Heart left ventricle (tissue), 16 donors: ENCODE results near the gene RPL27A. TPM values are rescaled to one million over a fixed set of nuclear protein-coding genes. Genes with fewer than 3 reads are reported as not detected.

Source experiments
- ATAC-seq, 4 donors: fragments of 200-7000 bp; cut with Tn5 transposase; one replicate each; pipeline ENCODE4 v1.9.1; 2020 to 2022; ENCODE audit warnings: moderate library complexity in 4 of 4, mild to moderate bottlenecking in 3 of 4, moderate number of reproducible peaks in 1 of 4
- DNase-seq, 5 donors: peaks; one replicate each; pipeline ENCODE4 v3.0.0-alpha.2; 2020
- H3K27ac ChIP-seq, 12 donors: fragments of 200-600 bp; sonication (generic) in 4 of 12; one replicate each; pipeline versions ENCODE4 v1.5.0 to v1.8.0; 2016 to 2022; ENCODE audit warnings: mild to moderate bottlenecking in 2 of 12
- H3K27me3 ChIP-seq, 9 donors: fragments of 200-600 bp; sonication (generic) in 2 of 9; one replicate each; pipeline versions ENCODE4 v1.5.1 to v1.8.0; 2016 to 2022; ENCODE audit warnings: mild to moderate bottlenecking in 3 of 9
- H3K36me3 ChIP-seq, 9 donors: fragments of 200-600 bp; sonication (generic) in 2 of 9; one replicate each; pipeline versions ENCODE4 v1.5.0 to v1.8.0; 2018 to 2022; ENCODE audit warnings: mild to moderate bottlenecking in 2 of 9
- H3K4me1 ChIP-seq, 12 donors: fragments of 200-600 bp; sonication (generic) in 4 of 12; one replicate each; pipeline versions ENCODE4 v1.5.0 to v1.8.0; 2016 to 2022; ENCODE audit warnings: mild to moderate bottlenecking in 3 of 12
- H3K4me3 ChIP-seq, 12 donors: fragments of 200-600 bp; sonication (generic) in 4 of 12; one replicate each; pipeline versions ENCODE4 v1.5.0 to v1.8.0; 2017 to 2022; ENCODE audit warnings: mild to moderate bottlenecking in 9 of 12, moderate library complexity in 4 of 12
- H3K9me3 ChIP-seq, 12 donors: fragments of 200-600 bp; sonication (generic) in 4 of 12; one replicate each; pipeline versions ENCODE4 v1.5.0 to v1.8.0; 2016 to 2022; ENCODE audit warnings: mild to moderate bottlenecking in 1 of 12
- POLR2A ChIP-seq, 2 donors: fragments of 450-650 bp; IDR thresholded peaks; one replicate each; pipeline ENCODE4 v1.6.1; 2017; ENCODE audit warnings: antibody characterized with exemption in 2 of 2, mild to moderate bottlenecking in 2 of 2, moderate library complexity in 2 of 2
- WGBS, 4 donors: extraction: QIAGEN DNeasy Blood & Tissue Kit in 2 of 4; methylation state at CpG; one replicate each; pipeline versions ENCODE4 v1.1.5 to v1.1.7; 2013 to 2018; 5-methylcytosine and 5-hydroxymethylcytosine counted together
- intact Hi-C, 10 donors: fragments of 100-400 bp; cut with DNase I; formaldehyde crosslinking; loops; one replicate each; pipeline versions ENCODE4 v1.11.1 to v1.14.2; 2022
- polyA plus RNA-seq, 2 donors: library from polyadenylated mRNA; stranded (reverse); fragments of 200-250 nt; gene quantifications; one replicate each; pipeline ENCODE4 v1.2.3, GENCODE V29; 2013
- total RNA-seq, 9 donors: library from RNA; depleted of rRNA in 2 of 9; stranded (reverse); fragments of >200 nt in 2 of 9; fragmentation: NEBNext Ultra II Directional in 3 of 9; extraction: Animal tissue kit (Norgen Biotek cat#: 25700) in 3 of 9; gene quantifications; one replicate each; pipeline versions ENCODE4 v1.1.0 to v1.2.4, GENCODE V29; 2016 to 2023
- TF ChIP-seq, protein P1 (sequence below), 12 donors: fragments of 200-600 bp; sonication (generic) in 4 of 12; IDR thresholded peaks; one replicate each; pipeline versions ENCODE4 v1.5.0 to v1.8.0; 2018 to 2022; ENCODE audit warnings: antibody characterized with exemption in 12 of 12, mild to moderate bottlenecking in 5 of 12
- donor health status: ischemic (EF 13 %, LVEDD 7.1; RV severe dilation, severe dysfunction).
- donor health status: healthy with polysubstance abuse.
- donor health status: DM: no; HTN: yes; CAD: no.
- donor health status: DM: no; HTN: no; CAD: no.
- donor health status: ischemic (EF 25% LVEDD 6.9; RV normal size, moderate dysfunction).
- donor health status: ischemic (EF 25% LVEDD 5.7; RV mildly dilated, moderate dysfunction).
- donor health status: healthy.
- donor health status: DM: yes; HTN: yes; CAD: no.
- donor health status: ischemic (EF 35%, LVEDD 5.7; RV mildly dilated, moderate dysfunction).
- donor health status: nonischemic (EF 11% LVEDD 7.7; RV severe dilation, severe dysfunction).
- donor health status: DM: yes; HTN: yes; CAD: no.
- donor health status: PGD.
- donor health status: ischemic (EF 29% LVEDD 5.4; RV normal size, mild dysfunction).
- donor health status: nonischemic (EF 23%, LVEDD 6.1; RV moderate dilation, normal function).

Gene RPL27A
- total and polyA plus RNA-seq, 11 donors: 299 to 2,980 (median 471) TPM

DNA sequence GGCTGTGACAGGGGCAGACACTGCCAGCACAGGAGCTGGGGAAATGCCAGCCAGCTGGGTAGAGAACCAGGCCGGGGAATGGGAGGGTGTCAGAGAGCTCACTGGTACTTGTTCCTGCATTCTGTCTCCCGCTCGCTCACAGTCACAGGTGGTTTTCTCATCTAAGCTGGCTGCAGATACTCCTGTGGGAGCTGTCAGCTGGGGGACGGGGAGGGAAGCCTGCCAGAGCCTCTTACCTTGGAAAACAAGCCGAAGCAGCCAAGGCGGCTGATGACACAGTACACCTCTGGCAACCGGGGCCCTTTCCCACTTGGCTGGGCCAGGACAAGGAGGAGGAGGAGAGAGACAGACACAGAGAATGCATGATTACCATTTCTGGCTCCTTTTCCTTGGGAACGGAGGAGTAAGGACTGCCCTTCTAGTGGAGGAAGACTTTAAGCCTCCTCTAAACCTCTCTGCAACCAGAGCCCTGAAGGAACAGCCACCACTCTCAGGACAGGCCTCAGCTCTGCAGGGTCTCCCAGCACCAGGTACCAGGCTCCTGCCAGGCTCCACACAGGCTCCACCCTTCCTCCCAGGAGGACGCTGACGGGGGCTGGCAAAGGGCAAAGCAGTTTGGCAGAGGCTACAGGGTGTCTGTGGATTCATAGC is 25.1 kb downstream of the RPL27A start:
- TF ChIP-seq POLR2A (IDR thresholded peaks at IDR 0.05): no peak
- TF ChIP-seq, protein P1, sequence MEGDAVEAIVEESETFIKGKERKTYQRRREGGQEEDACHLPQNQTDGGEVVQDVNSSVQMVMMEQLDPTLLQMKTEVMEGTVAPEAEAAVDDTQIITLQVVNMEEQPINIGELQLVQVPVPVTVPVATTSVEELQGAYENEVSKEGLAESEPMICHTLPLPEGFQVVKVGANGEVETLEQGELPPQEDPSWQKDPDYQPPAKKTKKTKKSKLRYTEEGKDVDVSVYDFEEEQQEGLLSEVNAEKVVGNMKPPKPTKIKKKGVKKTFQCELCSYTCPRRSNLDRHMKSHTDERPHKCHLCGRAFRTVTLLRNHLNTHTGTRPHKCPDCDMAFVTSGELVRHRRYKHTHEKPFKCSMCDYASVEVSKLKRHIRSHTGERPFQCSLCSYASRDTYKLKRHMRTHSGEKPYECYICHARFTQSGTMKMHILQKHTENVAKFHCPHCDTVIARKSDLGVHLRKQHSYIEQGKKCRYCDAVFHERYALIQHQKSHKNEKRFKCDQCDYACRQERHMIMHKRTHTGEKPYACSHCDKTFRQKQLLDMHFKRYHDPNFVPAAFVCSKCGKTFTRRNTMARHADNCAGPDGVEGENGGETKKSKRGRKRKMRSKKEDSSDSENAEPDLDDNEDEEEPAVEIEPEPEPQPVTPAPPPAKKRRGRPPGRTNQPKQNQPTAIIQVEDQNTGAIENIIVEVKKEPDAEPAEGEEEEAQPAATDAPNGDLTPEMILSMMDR (IDR thresholded peaks at IDR 0.05): no peak
- peaks cover 14 to 39% (median 31%) of the 10 kb centered on the region in 12 donors for H3K4me1 ChIP-seq
- no peak overlapping the region for H3K4me3 ChIP-seq
- 18 to 25% (median 20%) methylated on average over 10 of the region's 10 CpGs for WGBS, 4 donors
- H3K36me3 ChIP-seq: peaks cover 0 to 65% (median 42%) of the 10 kb centered on the region in 9 donors
- H3K27me3 ChIP-seq: no peaks in the 10 kb centered on the region
- ATAC-seq (peak; percentile 28 to 76 (median 65)), DNase-seq (peak; percentile 65 to 91 (median 85))
- no peaks in the 10 kb centered on the region for H3K9me3 ChIP-seq
- intact Hi-C loops: loop anchor here in 3 of 10 donors (5.0 to 10.0 kb wide), 2 partner anchors 67 to 105 kb away; a partner anchor contains a TSS
- peak overlapping the region; percentile 61 to 95 (median 79) for H3K27ac ChIP-seq

DNA sequence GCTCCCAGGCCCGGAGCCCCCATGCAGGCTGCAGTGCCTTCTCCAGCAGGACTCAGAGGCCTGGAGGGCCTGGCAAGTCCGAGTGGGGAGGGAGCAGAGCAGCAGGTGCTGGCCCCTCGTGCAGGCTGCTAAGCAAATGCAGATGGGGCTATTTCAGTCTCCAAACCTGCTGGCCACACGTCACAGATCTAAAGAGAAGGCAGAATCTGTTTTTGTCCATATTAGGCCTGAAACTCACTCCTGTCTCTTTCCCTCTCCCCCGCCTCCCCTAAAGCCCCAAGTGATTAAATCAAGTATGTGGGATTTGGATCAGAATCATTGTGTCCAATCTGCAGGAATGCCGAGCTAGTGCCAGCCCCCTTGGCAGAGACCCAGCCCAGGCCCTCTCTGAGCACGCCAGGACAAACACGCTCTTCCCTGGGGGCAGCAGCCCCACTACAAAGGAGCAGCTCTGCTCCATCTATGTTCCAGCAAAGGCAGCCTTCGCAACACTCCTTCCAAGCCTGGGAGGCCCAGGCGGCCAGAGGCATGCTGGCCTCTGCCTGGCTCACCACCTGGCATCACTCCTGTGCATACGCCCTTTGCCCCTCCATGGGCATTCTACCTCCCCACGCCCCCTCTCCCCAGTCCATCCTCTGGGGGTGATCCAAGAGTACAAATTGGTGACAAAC is 26.5 kb downstream of the RPL27A start:
- Histone ChIP-seq H3K4me3 (no peak overlapping the region), H3K4me1 (peaks cover 14 to 45% (median 35%) of the 10 kb centered on the region in 12 donors), H3K27me3 (no peaks in the 10 kb centered on the region), H3K36me3 (peaks cover 0 to 65% (median 33%) of the 10 kb centered on the region in 9 donors), H3K27ac (peak overlapping the region; percentile 61 to 95 (median 79)), H3K9me3 (no peaks in the 10 kb centered on the region)
- DNase-seq (peak; percentile 82 to 92 (median 91)), ATAC-seq (peak; percentile 46 to 80 (median 70))
- intact Hi-C loops: loop anchor here in 3 of 10 donors (5.0 to 10.0 kb wide), 2 partner anchors 66 to 103 kb away; a partner anchor contains a TSS
- 30 to 37% (median 33%) methylated on average over 12 of the region's 12 CpGs for WGBS, 4 donors
- TF ChIP-seq, protein P1 (IDR thresholded peaks at IDR 0.05): no peak
- no peak for TF ChIP-seq POLR2A (IDR thresholded peaks at IDR 0.05)

DNA sequence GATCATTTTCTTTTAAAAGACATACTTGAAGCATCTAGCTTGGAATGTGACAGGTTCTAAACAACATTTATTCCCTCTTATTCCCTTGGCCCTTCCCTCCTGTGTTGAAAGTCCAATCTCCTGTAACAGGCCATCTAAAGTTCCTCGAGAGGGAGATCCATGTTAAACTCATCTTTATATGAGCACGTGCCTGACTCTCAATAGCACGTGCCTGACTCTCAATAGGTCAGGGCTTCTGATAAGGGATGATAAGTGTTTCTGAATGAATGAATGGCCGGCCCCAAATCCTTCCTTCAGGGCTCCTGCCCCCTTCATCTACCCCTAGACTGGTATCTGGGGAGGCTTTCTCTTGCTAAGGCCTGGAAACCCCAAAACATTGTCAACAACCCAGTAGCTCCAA is 27.2 kb downstream of the RPL27A start:
- Histone ChIP-seq H3K9me3 (no peaks in the 10 kb centered on the region), H3K4me3 (no peak overlapping the region), H3K27me3 (no peaks in the 10 kb centered on the region), H3K27ac (peak overlapping the region in 10 of 12 donors; percentile 61 to 95 (median 80)), H3K4me1 (peaks cover 19 to 52% (median 41%) of the 10 kb centered on the region in 12 donors), H3K36me3 (peaks cover 0 to 64% (median 33%) of the 10 kb centered on the region in 9 donors)
- no peak for DNase-seq
- TF ChIP-seq, protein P1 (IDR thresholded peaks at IDR 0.05): no peak
- TF ChIP-seq POLR2A (IDR thresholded peaks at IDR 0.05): no peak
- intact Hi-C loops: loop anchor here in 5 of 10 donors (5.0 to 10.0 kb wide), 4 partner anchors 65 to 105 kb away; a partner anchor contains a TSS
- no peak for ATAC-seq
- WGBS, 4 donors: 71 to 80% (median 72%) methylated on average over 4 of the region's 4 CpGs

DNA sequence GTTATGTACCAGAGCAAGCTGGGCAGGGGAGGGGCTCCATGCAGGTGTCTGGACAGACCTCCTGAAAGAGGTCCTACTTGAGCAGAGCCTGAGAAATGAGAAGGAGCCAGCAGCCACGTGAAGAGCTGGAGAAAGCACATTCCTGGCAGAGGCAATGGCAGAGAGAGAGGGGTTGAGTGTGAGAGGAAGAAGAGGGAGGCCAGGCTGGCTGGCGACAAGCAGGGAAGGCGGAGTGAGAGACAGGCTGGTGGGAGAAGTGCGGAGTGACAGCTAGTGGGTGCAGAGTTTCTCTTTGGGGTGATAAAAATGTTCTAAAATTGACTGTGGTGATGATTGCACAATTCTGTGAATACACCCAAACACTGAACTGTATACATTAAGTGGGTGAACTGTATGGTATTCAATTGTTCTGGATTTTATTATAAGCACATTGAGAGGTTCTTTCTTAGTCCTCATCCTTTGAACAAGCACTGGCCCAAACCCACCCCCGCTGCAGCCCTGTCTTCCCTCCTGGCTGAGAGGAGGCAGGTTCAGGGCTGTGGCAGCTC is 29.4 kb downstream of the RPL27A start:
- Histone ChIP-seq H3K9me3 (no peaks in the 10 kb centered on the region), H3K4me3 (no peak overlapping the region), H3K27me3 (no peaks in the 10 kb centered on the region), H3K36me3 (peaks cover 0 to 61% (median 33%) of the 10 kb centered on the region in 9 donors), H3K27ac (peak overlapping the region in 1 of 12 donors; percentile 95), H3K4me1 (peaks cover 18 to 70% (median 57%) of the 10 kb centered on the region in 12 donors)
- DNase-seq (no peak), ATAC-seq (no peak)
- intact Hi-C loops: loop anchor here in 2 of 10 donors (10.0 kb wide), 2 partner anchors 83 to 103 kb away; a partner anchor contains a TSS
- TF ChIP-seq, protein P1 (IDR thresholded peaks at IDR 0.05): no peak
- TF ChIP-seq POLR2A (IDR thresholded peaks at IDR 0.05): no peak
- 79 to 83% (median 82%) methylated on average over 5 of the region's 5 CpGs for WGBS, 4 donors
